ENCODE data around the gene ADAMTS1. TPM values are rescaled to one million over a fixed set of nuclear protein-coding genes. Genes with fewer than 3 reads are reported as not detected.

The ADAMTS1 gene
- total RNA-seq, 2 donors from 2014 or later = 310 to 357 TPM

- Histone ChIP-seq H3K4me1 (ENCODE audit: control insufficient read depth in 1 of 2, low read depth in 2 of 2) (no peaks in the 10 kb centered on the region), H3K27me3 (replicated peaks; ENCODE audit: insufficient read depth) (no peaks in the 10 kb centered on the region), H3K27ac (no peak overlapping the region), H3K9me3 (no peaks in the 10 kb centered on the region), H3K4me3 (no peak overlapping the region), H3K36me3 (no peaks in the 10 kb centered on the region)
- ATAC-seq (ENCODE audit: insufficient number of reproducible peaks, low FRiP score, low read depth) = no peak
- no peak for TF ChIP-seq CTCF (IDR thresholded peaks at IDR 0.05)
- DNase-seq (ENCODE audit: low spot score) = no peak
Measured at GRCh38 chr21:26809745-26810144, 35.5 kb downstream of the ADAMTS1 start.

- no peak for DNase-seq (ENCODE audit: low spot score)
- Histone ChIP-seq H3K27me3 (replicated peaks; ENCODE audit: insufficient read depth) (no peaks in the 10 kb centered on the region), H3K9me3 (no peaks in the 10 kb centered on the region), H3K27ac (no peak overlapping the region), H3K36me3 (no peaks in the 10 kb centered on the region), H3K4me3 (no peak overlapping the region), H3K4me1 (ENCODE audit: control insufficient read depth in 1 of 2, low read depth in 2 of 2) (peaks cover 0 to 20% of the 10 kb centered on the region in 2 donors)
- ATAC-seq (ENCODE audit: insufficient number of reproducible peaks, low FRiP score, low read depth) = no peak
- TF ChIP-seq CTCF (IDR thresholded peaks at IDR 0.05) = no peak
Measured at GRCh38 chr21:26806801-26807295, 38.4 kb downstream of the ADAMTS1 start.

GRCh38 chr21:26804895-26805609 lies 40.2 kb downstream of the ADAMTS1 start:
- ATAC-seq (ENCODE audit: insufficient number of reproducible peaks, low FRiP score, low read depth) = no peak
- Histone ChIP-seq H3K27me3 (replicated peaks; ENCODE audit: insufficient read depth) (no peaks in the 10 kb centered on the region), H3K4me1 (ENCODE audit: control insufficient read depth in 1 of 2, low read depth in 2 of 2) (peaks cover 6 to 36% of the 10 kb centered on the region in 2 donors), H3K4me3 (no peak overlapping the region), H3K9me3 (no peaks in the 10 kb centered on the region), H3K27ac (no peak overlapping the region), H3K36me3 (no peaks in the 10 kb centered on the region)
- DNase-seq (ENCODE audit: low spot score) = no peak
- no peak for TF ChIP-seq CTCF (IDR thresholded peaks at IDR 0.05)

GRCh38 chr21:26801498-26801897 lies 43.7 kb downstream of the ADAMTS1 start:
- H3K36me3 ChIP-seq = no peaks in the 10 kb centered on the region
- H3K9me3 ChIP-seq = no peaks in the 10 kb centered on the region
- peak overlapping the region; percentile 61 to 65 for H3K27ac ChIP-seq
- peaks cover 6 to 51% of the 10 kb centered on the region in 2 donors for H3K4me1 ChIP-seq (ENCODE audit: control insufficient read depth in 1 of 2, low read depth in 2 of 2)
- DNase-seq (ENCODE audit: low spot score) = no peak
- no peak for TF ChIP-seq CTCF (IDR thresholded peaks at IDR 0.05)
- peak overlapping the region; percentile 6 for H3K4me3 ChIP-seq
- ATAC-seq (ENCODE audit: insufficient number of reproducible peaks, low FRiP score, low read depth) = no peak
- no peaks in the 10 kb centered on the region for H3K27me3 ChIP-seq (replicated peaks; ENCODE audit: insufficient read depth)

DNA sequence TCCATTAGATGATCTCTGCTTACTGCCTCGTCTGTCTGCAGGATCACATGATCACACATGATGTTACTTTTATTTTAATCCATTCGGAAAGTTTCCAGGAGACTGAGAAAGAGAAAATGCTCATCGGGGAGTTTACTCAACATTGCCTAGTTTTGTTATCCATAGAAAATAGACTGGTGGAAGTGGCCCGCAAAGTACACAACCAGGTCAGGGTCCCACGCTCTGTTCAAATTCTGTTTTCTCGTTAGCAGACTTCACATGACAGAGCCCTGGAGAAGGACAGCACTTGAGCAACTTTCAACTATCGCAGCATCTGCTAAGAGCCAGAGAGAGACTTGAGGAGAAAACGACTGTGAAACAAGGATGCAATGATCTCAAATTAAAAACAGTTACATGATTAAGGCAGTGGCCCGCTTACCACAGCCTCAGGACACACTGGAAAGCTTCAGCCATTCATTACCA lies 44.2 kb downstream of the ADAMTS1 start:
- DNase-seq (ENCODE audit: low spot score) = no peak
- H3K4me3 ChIP-seq = peak overlapping the region; percentile 6
- H3K27ac ChIP-seq = peak overlapping the region; percentile 61 to 65
- no peaks in the 10 kb centered on the region for H3K9me3 ChIP-seq
- peak; percentile 50 for ATAC-seq (ENCODE audit: insufficient number of reproducible peaks, low FRiP score, low read depth)
- no peak for TF ChIP-seq CTCF (IDR thresholded peaks at IDR 0.05)
- H3K27me3 ChIP-seq (replicated peaks; ENCODE audit: insufficient read depth) = no peaks in the 10 kb centered on the region
- peaks cover 6 to 56% of the 10 kb centered on the region in 2 donors for H3K4me1 ChIP-seq (ENCODE audit: control insufficient read depth in 1 of 2, low read depth in 2 of 2)
- H3K36me3 ChIP-seq = no peaks in the 10 kb centered on the region
